Stomach (tissue), 9 donors: Measurements from ENCODE around the gene KIR3DL2. TPM values are rescaled to one million over a fixed set of nuclear protein-coding genes. Genes with fewer than 3 reads are reported as not detected.
"Not testable (repeated sequence)": the region's sequence is repeated elsewhere in the genome, so short reads cannot be mapped to it uniquely, and the experiment has no call there.

ENCODE experiments used
- DNase-seq, 2 donors: peaks; one replicate each; pipeline versions ENCODE4 v3.0.0 to v3.0.0-alpha.2; 2013 to 2019
- H3K27ac ChIP-seq, 5 donors: fragments of 200-600 bp in 4 of 5; sonication (generic) in 4 of 5; one replicate each; pipeline ENCODE4 v1.5.1; 2013 to 2019; ENCODE audit warnings: mild to moderate bottlenecking in 1 of 5, moderate library complexity in 1 of 5
- H3K27me3 ChIP-seq, 3 donors: fragments of 200-600 bp; sonication (generic); one replicate each; pipeline ENCODE4 v1.5.1; 2017 to 2019; ENCODE audit warnings: mixed run types in 1 of 3
- H3K36me3 ChIP-seq, 4 donors: fragments of 200-600 bp; sonication (generic); 1 replicate in 3 of 4; 2 replicates in 1 of 4; pipeline ENCODE4 v1.5.1; 2016 to 2019
- H3K4me1 ChIP-seq, 4 donors: fragments of 200-600 bp; sonication (generic); one replicate each; pipeline ENCODE4 v1.5.1; 2016 to 2019
- H3K4me3 ChIP-seq, 4 donors: fragments of 200-600 bp; sonication (generic) in 3 of 4; one replicate each; pipeline ENCODE4 v1.5.1; 2016 to 2019; ENCODE audit warnings: mild to moderate bottlenecking in 1 of 4
- H3K9me3 ChIP-seq, 4 donors: fragments of 200-600 bp; sonication (generic); one replicate each; pipeline ENCODE4 v1.5.1; 2016 to 2019
- CTCF ChIP-seq, 7 experiments: fragments of 450-650 bp in 4 of 7; fragments of 200-600 bp in 3 of 7; sonication (generic) in 3 of 7; IDR thresholded peaks; one replicate each; pipeline ENCODE4 v1.5.1; 2016 to 2019; ENCODE audit warnings: antibody characterized with exemption in 7 of 7, control low read depth in 2 of 7, mild to moderate bottlenecking in 1 of 7
- EP300 ChIP-seq: sonication (generic); formaldehyde crosslinking; IDR thresholded peaks from one replicate; pipeline ENCODE4 v1.6.1; 2017; ENCODE audit warnings: antibody characterized with exemption
- POLR2A ChIP-seq, 4 donors: fragments of 450-650 bp; IDR thresholded peaks; one replicate each; pipeline ENCODE4 v1.6.1; 2016; ENCODE audit warnings: antibody characterized with exemption in 4 of 4, control low read depth in 2 of 4, mild to moderate bottlenecking in 1 of 4, moderate library complexity in 1 of 4
- POLR2AphosphoS5 ChIP-seq, 3 donors: sonication (generic); formaldehyde crosslinking; IDR thresholded peaks; one replicate each; pipeline ENCODE4 v1.6.1; 2016; ENCODE audit warnings: antibody characterized with exemption in 3 of 3
- WGBS, 5 donors: extraction: QIAGEN DNeasy Blood & Tissue Kit in 3 of 5; methylation state at CpG; one replicate each; pipeline versions ENCODE4 v1.1.5 to v1.1.7; 2013 to 2018; 5-methylcytosine and 5-hydroxymethylcytosine counted together
- intact Hi-C: fragments of 100-400 bp; cut with DNase I; formaldehyde crosslinking; loops from one replicate; pipeline ENCODE4 v1.15.1; 2023; ENCODE audit warnings: low total_unique reads
- polyA plus RNA-seq, 3 donors: library from polyadenylated mRNA; stranded (reverse); fragments of 200-250 nt; gene quantifications; one replicate each; pipeline ENCODE4 v1.2.3, GENCODE V29; 2013
- total RNA-seq, 5 donors: library from RNA; depleted of rRNA; stranded (reverse); fragments of >200 nt; gene quantifications; one replicate each; pipeline versions ENCODE4 v1.1.0 to v1.2.3, GENCODE V29; 2014 to 2016
- donor health status: healthy with polysubstance abuse.
- donor health status: Bipolar disorder and iron deficiency.
- donor health status: healthy.

KIR3DL2 gene
- total and polyA plus RNA-seq, 8 donors = not detected

DNA sequence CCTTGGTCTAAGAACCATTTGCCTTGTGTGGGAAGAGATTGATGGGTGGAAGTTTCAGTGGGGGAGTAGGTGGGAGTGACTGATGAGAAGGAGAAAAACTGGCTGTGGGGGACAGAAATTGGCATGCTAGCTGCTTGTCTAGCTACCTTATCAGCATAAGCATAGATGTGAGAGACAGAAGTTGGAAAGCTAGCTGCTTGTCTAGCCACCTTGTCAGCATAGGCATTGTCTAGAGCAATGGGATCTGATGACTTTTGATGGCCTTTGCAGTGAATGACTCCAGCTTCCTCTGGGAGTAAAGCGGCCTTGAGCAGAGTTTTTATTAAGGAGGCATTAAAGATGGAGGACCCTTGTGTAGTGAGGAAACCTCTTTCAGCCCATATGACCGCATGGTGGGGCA is 45.8 kb downstream of the KIR3DL2 start:
- no peak for TF ChIP-seq POLR2AphosphoS5 (IDR thresholded peaks at IDR 0.05)
- no peak for TF ChIP-seq CTCF (IDR thresholded peaks at IDR 0.05)
- no peak for TF ChIP-seq POLR2A (IDR thresholded peaks at IDR 0.05)
- no peak for TF ChIP-seq EP300
- H3K27ac ChIP-seq = no peak overlapping the region
- 70 to 82% (median 77%) methylated on average over 2 of the region's 2 CpGs for WGBS, 5 donors
- H3K27me3 ChIP-seq = peaks cover 0 to 16% (median 0%) of the 10 kb centered on the region in 3 donors
- H3K36me3 ChIP-seq = no peaks in the 10 kb centered on the region
- no peak overlapping the region for H3K4me3 ChIP-seq
- H3K4me1 ChIP-seq = no peaks in the 10 kb centered on the region
- no peaks in the 10 kb centered on the region for H3K9me3 ChIP-seq
- no peak for DNase-seq
- intact Hi-C loops = no loop called here

DNA sequence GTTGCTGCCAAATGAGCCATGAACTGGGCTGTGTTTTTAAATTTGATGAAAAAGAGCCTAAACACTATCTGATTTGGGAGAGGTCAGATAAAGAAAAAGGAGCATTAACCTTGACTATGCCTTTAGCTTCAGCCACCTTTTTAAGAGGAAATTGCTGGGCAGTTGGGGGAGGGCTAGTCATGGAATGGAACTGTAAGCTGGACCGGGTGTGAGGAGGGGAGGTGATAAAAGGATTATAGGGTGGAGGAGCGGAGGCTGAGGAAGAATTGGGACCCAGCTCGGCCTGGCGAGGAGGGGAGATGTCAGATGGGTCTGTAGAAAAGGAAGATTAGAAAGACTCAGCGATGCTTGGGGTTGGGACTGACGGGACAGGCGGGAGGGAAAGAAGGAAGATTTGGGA is 48.4 kb downstream of the KIR3DL2 start:
- H3K27ac ChIP-seq, H3K4me1 ChIP-seq, DNase-seq, H3K9me3 ChIP-seq, intact Hi-C loops, H3K4me3 ChIP-seq, H3K36me3 ChIP-seq: not testable (repeated sequence)
- H3K27me3 ChIP-seq = peaks cover 0 to 11% (median 0%) of the 10 kb centered on the region in 3 donors
- 57 to 79% (median 64%) methylated on average over 7 of the region's 7 CpGs for WGBS, 5 donors

DNA sequence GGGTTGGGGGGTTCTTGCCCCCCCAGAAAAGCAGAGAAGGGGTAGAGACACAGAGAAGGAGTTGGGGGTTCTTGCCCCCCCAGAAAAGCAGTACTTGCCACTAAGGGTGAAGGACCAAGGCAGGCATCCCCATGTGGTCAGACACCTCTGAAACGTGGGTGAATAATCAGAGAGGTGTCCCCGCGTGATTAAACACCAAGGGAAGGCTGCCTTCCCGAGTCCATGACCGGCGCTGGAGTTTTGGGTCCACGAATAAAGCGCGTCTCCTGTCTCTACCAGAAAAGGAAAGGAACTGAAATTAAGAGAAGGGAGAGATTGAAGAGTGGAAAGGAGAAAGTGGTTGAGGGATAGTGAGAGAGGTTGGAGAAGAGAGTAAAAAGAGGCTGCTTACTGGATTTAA is 49.4 kb downstream of the KIR3DL2 start:
- H3K4me1 ChIP-seq, H3K36me3 ChIP-seq, H3K27me3 ChIP-seq, DNase-seq, H3K9me3 ChIP-seq, intact Hi-C loops, H3K27ac ChIP-seq, H3K4me3 ChIP-seq: not testable (repeated sequence)
- 73 to 88% (median 83%) methylated on average over 9 of the region's 9 CpGs for WGBS, 5 donors

GRCh38 chr19:54901153-54901552 is 50.9 kb downstream of the KIR3DL2 start:
- intact Hi-C loops, DNase-seq, H3K9me3 ChIP-seq, H3K36me3 ChIP-seq, H3K27ac ChIP-seq, H3K4me3 ChIP-seq, H3K4me1 ChIP-seq: not testable (repeated sequence)
- WGBS, 5 donors = 68 to 82% (median 80%) methylated on average over 7 to 8 of the region's 8 CpGs
- peaks cover 0 to 11% (median 1%) of the 10 kb centered on the region in 3 donors for H3K27me3 ChIP-seq

DNA sequence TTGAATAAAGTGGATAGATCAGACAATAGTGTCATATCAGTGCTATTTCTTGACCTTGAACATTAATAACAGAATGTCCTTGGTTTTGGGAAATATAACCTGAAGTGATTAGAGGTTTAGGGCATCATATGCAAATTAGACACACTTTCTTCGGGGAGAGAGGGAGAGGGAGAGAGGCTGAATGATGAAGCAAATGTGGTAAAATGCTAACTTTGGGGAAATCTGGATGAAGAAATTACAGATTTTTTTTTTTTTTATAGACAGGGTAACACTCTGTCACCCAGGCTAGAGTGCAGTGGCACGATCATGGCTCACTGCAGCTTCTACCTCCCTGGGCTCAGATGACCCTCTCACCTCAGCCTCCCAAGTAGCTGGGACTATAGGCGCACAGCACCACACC is 51.8 kb downstream of the KIR3DL2 start:
- WGBS, 5 donors = 76 to 86% (median 78%) methylated on average over 3 of the region's 3 CpGs
- Histone ChIP-seq H3K9me3 (no peaks in the 10 kb centered on the region), H3K4me3 (no peak overlapping the region), H3K36me3 (no peaks in the 10 kb centered on the region), H3K27me3 (peaks cover 0 to 20% (median 4%) of the 10 kb centered on the region in 3 donors), H3K4me1 (no peaks in the 10 kb centered on the region), H3K27ac (no peak overlapping the region)
- no peak for DNase-seq
- intact Hi-C loops = no loop called here
- TF ChIP-seq EP300 (no peak), POLR2AphosphoS5 (IDR thresholded peaks at IDR 0.05) (no peak), CTCF (IDR thresholded peaks at IDR 0.05) (no peak), POLR2A (IDR thresholded peaks at IDR 0.05) (no peak)

DNA sequence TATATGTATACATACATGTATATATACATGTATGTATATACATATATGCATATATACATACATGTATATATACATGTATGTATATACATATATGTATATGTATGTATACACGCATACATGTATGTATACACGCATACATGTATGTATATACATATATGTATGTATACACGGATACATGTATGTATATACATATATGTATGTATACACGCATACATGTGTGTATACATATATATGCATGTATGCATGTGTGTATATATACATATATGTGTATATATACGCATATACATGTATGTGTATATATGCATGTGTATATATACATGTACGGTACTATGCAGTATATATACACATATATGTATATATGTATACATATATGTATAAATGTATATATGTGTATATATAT is 53.1 kb downstream of the KIR3DL2 start:
- Histone ChIP-seq H3K4me3 (no peak overlapping the region), H3K4me1 (no peaks in the 10 kb centered on the region), H3K9me3 (no peaks in the 10 kb centered on the region), H3K27me3 (peaks cover 0 to 21% (median 4%) of the 10 kb centered on the region in 3 donors), H3K36me3 (no peaks in the 10 kb centered on the region), H3K27ac (no peak overlapping the region)
- 86 to 96% (median 91%) methylated on average over 6 of the region's 6 CpGs for WGBS, 5 donors
- intact Hi-C loops = no loop called here
- no peak for TF ChIP-seq POLR2A (IDR thresholded peaks at IDR 0.05)
- no peak for TF ChIP-seq EP300
- TF ChIP-seq CTCF (IDR thresholded peaks at IDR 0.05) = no peak
- TF ChIP-seq POLR2AphosphoS5 (IDR thresholded peaks at IDR 0.05) = no peak
- no peak for DNase-seq

DNA sequence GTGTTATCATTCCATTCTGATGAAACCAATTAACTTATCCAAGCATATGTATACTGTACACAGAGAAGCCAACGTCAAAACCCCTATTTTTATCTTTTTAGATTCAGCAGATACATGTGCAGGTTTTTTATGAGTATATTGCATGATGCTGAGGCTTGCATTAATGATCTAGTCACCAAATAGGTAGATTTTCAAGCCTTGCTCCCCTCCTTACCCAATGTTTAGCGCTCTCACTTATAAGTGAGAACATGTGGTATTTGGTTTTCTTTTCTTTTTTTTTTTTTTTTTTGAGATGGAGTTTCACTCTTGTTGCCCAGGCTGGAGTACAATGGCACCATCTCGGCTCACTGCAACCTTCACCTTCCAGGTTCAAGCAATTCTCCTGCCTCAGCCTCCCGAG is 54.0 kb downstream of the KIR3DL2 start:
- H3K4me1 ChIP-seq, H3K36me3 ChIP-seq, H3K27ac ChIP-seq, DNase-seq, H3K9me3 ChIP-seq, H3K4me3 ChIP-seq, intact Hi-C loops: not testable (repeated sequence)
- peaks cover 0 to 21% (median 4%) of the 10 kb centered on the region in 3 donors for H3K27me3 ChIP-seq
- 77 to 85% (median 78%) methylated on average over 4 of the region's 4 CpGs for WGBS, 5 donors
